HG03469 (cell line): Measurements from ENCODE around the gene WDR17.
"Not testable (repeated sequence)": the region's sequence is repeated elsewhere in the genome, so short reads cannot be mapped to it uniquely, and the experiment has no call there.

Experiments
- ATAC-seq: cut with Tn5 transposase; IDR thresholded peaks from one replicate; pipeline ENCODE4 v1.9.1; 2021; ENCODE audit warnings: mild to moderate bottlenecking, moderate library complexity, moderate number of reproducible peaks; ENCODE audit not compliant: unreplicated experiment

Gene WDR17

DNA sequence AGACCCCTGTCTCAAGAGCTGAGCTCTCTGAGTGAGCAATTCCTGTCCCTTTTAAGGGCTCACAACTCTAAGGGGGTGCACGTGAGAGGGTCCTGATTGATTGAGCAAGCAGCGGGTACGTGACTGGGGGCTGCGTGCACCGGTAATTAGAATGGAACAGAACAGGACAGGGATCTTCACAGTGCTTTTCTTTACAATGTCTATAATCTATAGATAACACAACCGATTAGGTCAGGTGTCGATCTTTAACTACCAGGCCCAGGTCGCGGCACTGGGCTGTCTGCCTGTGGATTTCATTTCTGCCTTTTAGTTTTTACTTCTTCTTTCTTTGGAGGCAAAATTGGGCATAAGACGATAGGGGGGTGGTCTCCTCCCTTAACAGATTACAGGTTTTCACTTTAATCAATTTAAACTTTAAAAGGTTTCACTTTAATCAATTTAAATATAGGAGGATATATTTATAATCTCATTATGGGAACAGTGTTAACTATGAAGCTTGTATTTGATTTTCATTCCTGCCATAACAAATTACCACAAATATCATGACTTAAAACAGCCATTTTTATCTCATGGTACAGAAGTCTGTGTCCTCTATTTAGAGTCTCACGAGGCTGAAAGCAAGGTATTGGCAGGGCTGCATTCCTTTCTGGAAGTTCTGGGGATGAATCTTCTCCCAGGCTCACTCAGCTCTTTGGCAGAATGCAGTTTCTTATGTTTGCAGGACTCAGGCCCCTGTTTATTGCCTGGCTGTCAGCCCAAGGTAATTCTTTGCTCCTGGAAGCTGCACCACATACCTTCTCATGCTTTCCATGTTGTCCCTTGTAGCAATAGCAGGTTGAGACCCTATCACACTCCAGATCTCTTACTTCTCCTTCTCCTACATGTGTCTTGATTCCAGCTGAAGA is 124.5 kb downstream of the WDR17 start:
- ATAC-seq, result no peak

DNA sequence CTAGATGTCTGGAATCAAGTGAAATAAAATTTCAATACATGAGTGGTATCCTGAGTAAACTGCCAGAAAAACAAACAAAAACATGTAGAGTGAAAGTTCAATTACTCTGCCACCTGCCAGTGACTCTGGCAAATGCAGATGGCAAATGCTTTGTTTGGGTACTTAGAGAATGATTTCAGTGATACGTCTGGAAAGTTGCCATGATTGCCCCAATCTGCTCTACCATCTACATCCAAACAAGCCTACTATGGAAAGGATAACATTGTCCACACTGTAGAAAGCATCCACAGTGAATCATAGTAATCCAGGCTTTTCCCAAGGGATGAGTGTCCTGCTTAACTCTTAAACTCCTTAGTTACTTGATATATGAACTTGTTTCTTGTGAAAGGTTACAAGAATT is 126.3 kb downstream of the WDR17 start:
- no peak for ATAC-seq

- ATAC-seq, result no peak
Measured at GRCh38 chr4:176193126-176193525, 127.5 kb downstream of the WDR17 start.

DNA sequence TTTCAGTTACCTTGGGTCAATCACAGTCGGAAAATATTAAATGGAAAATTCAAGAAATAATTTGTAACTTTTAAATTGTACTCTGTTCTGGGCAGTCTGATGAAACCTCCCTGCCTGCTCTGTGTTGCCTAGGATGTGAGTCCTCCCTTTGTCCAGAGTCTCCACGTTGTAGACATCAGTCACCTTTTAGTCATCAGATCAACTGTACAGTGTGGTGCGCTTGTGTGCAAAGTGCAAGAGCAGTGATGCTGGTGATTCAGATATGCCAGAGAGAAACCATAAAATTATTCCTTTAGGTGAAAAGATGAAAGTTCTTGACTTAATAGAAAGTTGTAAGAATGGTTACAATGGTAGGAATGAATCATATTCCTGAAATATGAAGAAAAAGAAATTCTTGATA is 128.3 kb downstream of the WDR17 start:
- ATAC-seq, result no peak

DNA sequence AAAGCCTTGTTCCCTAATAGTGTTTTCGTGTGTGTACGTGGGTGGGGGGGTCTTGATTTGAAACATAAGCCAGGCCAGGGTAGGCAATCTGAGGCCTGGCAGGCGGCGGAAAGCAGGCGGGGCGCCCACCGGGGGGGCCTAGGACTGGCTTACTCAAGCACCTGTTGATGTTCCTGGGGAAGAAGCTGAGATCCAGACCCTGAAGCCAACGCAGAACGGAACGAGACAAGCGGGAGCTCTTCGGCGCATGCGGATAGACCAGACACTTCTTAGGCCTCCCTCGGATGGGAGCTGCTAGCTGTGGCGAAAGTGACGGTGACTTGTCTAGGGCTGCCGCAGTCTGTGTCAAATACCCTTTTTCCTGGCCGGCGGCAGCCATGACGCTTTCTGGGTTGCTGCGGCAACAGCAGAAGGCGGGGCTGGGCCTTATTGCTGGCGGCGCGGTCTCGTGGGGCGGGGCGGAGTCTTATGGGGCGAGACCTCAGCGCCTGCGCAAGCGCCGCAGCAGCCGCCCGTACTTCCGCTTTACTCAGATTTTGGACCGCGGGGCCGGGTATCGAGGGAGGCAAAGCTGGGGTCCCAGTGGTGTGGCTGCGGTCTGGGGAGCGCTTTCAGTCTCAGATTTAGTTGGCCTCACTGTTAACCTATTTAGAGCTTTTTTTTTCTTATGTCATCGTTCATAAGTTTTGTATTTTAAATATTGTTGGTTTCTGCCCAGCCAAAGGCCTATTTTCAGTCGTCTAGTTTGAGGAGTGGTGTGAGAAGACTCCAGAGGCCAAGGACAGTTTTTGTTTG is 129.7 kb downstream of the WDR17 start, which contains the start of gene SPATA4:
Gene SPATA4, minus strand, starts transcription at position 402 of the 795 bp plus-strand sequence. Its CDS starts 23 bp downstream, at position 379.
- ATAC-seq, result peak; percentile 96

- no peak for ATAC-seq
Measured at GRCh38 chr4:176198316-176198903, 132.8 kb downstream of the WDR17 start.

DNA sequence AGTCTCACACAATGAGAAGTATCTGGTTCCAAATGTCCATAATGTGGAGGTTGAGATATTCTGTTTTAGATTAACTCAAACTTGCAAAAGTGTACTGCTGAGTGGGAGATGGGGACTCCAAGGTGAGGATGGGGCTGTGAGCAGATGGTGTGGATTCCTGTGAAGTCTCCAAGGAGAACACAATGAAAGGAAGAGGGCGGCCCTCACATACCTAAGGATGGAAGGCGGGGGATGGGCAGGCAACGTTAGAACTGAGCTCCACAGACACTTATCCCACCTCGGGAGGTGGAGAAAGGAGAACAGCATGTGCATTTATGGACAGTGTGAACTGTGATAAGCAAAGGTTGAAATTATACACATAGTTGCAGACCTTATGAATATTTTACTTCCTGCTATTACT is 139.7 kb downstream of the WDR17 start:
- no peak for ATAC-seq

- no peak for ATAC-seq
Measured at GRCh38 chr4:176207839-176208238, 142.2 kb downstream of the WDR17 start.

DNA sequence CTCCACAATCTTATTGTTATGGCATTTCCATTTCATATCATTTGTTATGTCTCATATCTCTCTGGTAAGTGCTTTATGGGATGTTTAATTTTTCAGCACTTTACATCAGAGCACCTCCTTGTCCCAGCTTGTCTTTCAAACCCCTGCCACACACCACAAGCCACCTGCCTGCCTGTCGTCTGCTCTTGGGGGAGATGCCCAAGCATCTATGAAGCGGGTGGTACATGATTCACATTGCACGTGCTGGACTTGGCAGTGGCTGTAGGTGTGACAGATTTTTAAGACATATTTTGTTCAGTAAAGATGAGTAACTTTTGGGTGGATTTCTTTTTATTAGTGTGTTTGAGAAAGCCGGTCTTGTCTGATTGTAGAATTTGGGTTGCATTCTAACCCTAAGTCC is 143.9 kb downstream of the WDR17 start:
- no peak for ATAC-seq

DNA sequence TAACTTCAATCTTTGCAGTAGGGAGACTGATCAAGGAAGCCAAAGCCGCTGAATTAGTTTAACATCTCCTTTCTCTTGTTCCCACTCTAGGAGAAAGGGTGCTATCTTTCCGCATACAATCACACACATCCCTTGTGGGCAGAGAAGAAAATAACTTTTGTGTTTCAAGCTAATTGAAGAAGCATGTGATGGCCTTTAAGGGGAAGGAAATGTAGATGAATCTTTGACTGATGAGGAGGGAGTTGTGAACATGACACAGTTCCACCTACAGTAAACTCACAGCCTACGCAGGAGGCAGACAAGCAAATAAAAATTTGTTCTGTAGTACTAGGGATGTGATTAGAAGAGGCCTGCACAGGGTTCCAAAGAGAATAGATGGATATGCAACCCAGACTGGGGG is 144.5 kb downstream of the WDR17 start:
- ATAC-seq, result no peak

- ATAC-seq, result no peak
Measured at GRCh38 chr4:176210579-176211296, 145.1 kb downstream of the WDR17 start.

DNA sequence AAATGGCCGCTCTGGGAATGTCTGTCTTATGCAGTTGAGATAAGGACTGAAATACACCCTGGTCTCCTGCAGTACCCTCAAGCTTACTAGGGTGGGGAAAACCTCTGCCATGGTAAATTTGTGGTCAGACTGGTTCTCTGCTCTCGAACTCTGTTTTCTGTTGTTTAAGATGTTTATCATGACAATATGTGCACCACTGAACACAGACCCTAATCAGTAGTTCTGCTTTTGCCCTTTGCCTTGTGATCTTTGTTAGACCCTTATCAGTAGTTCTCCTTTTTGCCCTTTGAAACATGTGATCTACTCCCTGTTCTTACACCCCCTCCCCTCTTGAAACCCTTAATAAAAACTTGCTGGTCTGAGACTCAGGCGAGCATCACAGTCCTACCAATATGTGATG is 146.7 kb downstream of the WDR17 start:
- ATAC-seq, result not testable (repeated sequence)

DNA sequence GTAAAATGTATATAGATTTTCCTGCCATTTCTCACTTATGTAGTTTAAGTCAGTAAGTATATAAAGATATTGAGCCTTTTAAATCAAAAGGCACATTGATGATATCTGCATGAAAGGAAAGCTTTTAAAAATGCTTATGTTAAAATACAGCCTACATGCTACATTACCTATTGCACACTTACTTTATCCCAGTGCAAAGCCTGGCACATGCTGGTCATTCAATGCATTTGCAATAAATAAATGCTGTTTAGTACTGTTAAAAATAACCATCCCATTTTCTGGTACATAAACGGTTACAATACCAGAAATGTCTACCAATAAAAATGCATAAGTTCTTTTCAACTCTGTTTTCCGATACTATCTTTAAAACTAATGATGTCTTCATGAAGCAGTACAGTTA is 151.9 kb downstream of the WDR17 start:
- ATAC-seq, result no peak

- no peak for ATAC-seq
Measured at GRCh38 chr4:176222149-176222548, 156.5 kb downstream of the WDR17 start.

DNA sequence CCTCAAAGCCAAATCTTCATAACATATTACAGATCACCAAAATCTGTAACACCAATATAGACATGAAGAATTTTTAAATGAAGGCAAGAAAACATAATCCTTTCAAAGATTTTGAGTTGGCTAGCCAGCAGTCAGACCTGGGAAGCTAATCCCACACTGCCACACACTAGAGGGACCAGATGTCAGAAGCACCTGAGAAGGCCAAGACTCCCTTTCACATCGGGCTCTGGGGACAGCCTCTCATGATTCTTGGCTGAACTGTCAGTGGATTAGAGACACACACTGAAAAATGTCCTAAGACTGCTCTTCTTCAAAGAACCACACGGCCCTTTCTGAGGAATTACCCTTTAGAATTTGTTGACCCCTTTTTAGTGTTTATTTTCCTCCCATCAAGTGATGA is 157.9 kb downstream of the WDR17 start:
- ATAC-seq, result no peak

- no peak for ATAC-seq
Measured at GRCh38 chr4:176226736-176227135, 161.1 kb downstream of the WDR17 start.

- no peak for ATAC-seq
Measured at GRCh38 chr4:176229645-176230044, 164.0 kb downstream of the WDR17 start.
